ENCODE measurements around the gene RYR3.
"Not testable (repeated sequence)": the region's sequence is repeated elsewhere in the genome, so short reads cannot be mapped to it uniquely, and the experiment has no call there.

Gene RYR3

GRCh38 chr15:33768670-33769190 is 458.0 kb downstream of the RYR3 start:
- no peak for DNase-seq (ENCODE audit: low read depth in 2 of 2)

GRCh38 chr15:33773969-33774368 is 463.2 kb downstream of the RYR3 start:
- DNase-seq (ENCODE audit: low read depth in 2 of 2), result no peak

DNA sequence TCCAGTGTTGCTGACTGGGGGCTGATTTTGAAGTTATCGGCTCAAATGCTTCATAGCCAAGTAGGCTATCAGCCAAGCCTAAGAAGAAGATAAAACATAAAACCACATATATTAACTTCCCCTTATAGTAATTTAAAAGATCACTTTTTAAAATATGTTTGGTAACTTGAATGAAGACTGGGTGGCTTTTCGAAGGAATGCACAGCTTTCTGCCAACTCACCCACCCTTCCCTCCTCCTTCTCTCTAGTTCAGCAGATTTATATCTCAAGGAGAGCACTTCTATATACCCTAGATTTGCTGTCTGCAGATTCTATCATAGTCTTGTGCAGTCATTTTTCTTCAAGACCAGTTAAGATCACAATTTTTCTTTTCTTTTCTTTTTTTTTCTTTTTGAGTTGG is 468.1 kb downstream of the RYR3 start:
- no peak for DNase-seq (ENCODE audit: low read depth in 2 of 2)

- DNase-seq (ENCODE audit: low read depth in 2 of 2), result no peak
Measured at GRCh38 chr15:33780011-33780768, 469.4 kb downstream of the RYR3 start.

DNA sequence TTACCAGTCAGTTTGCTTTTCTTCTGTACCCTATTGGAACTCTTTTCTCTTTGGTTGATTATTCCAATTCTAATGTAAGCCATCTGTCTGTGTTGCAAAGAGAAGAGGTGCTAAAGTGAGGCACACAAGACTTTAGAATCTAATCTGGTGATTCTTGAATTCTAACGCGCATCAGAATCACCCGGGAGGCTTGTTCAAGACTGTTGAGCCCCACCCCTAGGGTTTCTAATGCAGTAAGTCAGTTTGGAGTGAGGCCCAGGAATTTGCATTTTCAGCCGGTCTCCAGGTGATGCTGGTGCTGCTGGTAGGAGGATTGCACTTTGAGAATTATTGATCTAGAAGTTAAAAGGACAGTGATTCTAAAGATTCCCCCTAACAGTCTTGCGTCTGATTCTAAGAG is 472.2 kb downstream of the RYR3 start:
- no peak for DNase-seq (ENCODE audit: low read depth in 2 of 2)

DNA sequence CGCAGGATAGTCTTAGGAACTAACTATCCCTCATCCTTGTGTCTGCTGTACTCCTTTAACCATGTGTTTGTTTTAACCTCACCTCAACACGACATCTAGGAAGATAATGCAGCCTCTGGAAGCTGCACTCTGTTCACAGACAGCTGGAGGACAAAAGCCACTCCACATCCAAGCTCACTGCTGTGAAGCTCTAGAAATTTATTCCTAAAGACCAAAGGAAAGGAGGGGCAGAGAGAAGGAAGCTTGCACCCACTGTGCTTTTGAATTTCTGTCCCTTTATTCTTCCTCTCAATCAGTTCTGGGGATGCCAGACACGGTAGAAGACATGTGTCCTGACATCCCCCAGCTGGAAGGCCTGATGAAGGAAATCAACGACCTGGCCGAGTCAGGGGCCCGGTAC is 474.6 kb downstream of the RYR3 start:
- no peak for DNase-seq (ENCODE audit: low read depth in 2 of 2)

DNA sequence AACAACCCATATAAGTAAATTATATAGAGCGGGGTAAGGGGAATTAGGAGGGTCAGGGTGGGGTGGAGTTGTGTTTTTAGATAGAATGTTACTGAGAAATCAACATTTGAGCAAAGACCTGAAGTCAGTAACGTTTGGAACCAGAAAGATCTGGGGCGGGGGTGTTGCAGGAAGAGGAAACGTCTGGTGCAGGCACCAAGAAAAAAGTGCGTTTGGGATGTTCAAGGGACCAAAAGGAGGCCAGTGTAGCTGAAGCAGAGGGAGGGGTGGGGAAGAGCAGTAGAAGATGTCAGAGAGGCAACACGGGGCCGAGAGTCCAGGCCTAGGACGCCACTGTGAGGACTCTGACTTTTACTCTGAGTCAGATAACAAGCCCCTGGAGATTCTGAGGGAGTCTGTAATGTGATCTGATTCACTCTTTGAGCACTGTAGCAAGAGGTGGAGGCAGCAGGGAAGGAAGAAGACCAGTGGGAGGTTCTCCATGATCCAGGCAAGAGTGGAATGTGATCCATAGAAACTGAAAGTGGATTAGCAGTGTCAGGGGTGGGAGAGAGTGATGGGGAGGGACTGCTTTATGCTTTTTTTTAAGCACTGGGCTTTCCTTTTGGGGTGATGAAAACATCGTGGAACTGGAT is 478.3 kb downstream of the RYR3 start:
- no peak for DNase-seq (ENCODE audit: low read depth in 2 of 2)

GRCh38 chr15:33794453-33794852 is 483.7 kb downstream of the RYR3 start:
- no peak for DNase-seq (ENCODE audit: low read depth in 2 of 2)

- no peak for DNase-seq (ENCODE audit: low read depth in 2 of 2)
Measured at GRCh38 chr15:33795070-33795469, 484.3 kb downstream of the RYR3 start.

GRCh38 chr15:33797651-33798050 is 486.9 kb downstream of the RYR3 start:
- DNase-seq (ENCODE audit: low read depth in 2 of 2), result no peak

DNA sequence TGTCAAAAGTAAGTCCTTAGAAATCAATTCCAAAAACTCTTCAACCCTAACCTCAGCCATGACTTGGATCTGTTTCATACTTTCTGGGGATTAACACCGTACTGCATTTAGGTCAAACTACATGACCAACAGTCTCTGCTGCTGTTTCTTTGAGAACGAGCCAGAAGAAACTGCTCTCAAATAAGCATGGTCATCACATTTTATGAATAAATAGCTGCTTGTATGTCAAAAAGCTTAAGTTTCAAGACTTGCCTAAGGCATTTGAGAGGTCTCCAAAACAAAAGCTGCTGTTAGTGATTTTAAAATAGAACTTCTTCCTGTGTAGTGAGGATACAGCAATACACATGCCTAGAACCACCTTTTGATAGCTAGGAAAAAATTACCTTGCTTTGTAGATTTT is 491.2 kb downstream of the RYR3 start:
- DNase-seq (ENCODE audit: low read depth in 2 of 2), result no peak

DNA sequence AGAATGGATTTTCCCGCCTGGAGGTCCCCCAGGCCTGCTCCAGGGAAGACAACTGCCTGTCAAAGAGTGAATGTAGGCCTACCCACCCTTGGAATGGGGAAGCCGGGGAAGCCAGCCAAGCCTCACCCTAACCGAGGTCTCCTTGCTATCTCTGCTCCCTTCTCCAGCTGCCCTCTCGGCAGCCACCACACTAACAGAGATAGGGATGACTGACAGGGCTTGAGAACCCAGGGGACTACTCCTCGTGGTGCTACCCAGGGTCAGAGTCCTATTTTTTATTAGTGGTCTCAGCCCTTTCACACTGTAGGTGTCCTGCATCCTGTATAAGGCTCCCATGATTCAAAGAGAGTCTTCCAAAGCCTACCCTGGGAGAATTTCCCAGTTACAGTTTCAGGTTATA is 496.9 kb downstream of the RYR3 start:
- DNase-seq (ENCODE audit: low read depth in 2 of 2), result no peak

GRCh38 chr15:33808720-33809457 is 498.1 kb downstream of the RYR3 start:
- DNase-seq (ENCODE audit: low read depth in 2 of 2), result no peak

DNA sequence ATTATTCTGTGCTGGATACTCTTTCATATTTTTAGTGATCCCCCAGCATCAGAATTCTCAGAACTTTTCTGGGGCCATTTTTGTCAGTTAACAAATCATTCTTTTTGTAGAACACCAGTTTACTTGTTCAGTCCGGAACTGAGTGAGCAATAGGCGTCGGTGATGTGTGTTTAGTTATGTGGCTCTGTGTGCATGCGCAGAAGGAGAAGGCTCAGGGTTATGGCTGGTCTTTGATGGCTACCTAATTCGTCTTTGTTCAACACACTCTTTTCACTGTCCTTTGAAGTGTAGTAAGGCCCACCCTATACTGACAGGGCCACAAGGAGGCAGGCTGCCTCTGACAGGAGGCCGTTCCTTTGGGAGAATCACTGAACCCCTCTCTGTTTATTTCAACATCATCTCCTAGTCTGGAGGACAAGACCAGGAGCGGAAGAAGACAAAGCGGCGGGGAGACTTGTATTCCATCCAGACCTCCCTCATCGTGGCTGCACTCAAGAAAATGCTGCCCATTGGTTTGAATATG is 499.4 kb downstream of the RYR3 start:
- DNase-seq (ENCODE audit: low read depth in 2 of 2), result no peak

DNA sequence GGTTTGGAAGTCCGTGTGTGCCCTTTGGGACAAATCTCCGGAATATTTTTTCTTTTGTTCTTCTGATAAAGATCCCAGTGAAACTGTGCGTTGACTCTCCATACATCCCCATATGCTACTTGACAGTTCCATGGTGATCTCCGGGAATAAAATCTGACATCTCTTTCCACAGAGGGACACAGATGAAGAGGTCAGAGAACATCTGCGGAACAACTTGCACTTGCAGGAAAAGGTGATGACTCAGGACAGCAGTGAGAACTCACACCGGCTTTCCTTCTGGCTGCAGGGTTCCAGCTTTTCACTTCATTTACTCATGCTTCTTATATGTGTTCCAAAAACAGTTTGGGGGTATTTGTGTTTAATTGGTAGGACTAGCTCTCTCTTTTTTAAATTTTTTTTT is 500.0 kb downstream of the RYR3 start:
- no peak for DNase-seq (ENCODE audit: low read depth in 2 of 2)

GRCh38 chr15:33813891-33814290 is 503.1 kb downstream of the RYR3 start:
- DNase-seq (ENCODE audit: low read depth in 2 of 2), result no peak

GRCh38 chr15:33819499-33819898 is 508.7 kb downstream of the RYR3 start:
- DNase-seq (ENCODE audit: low read depth in 2 of 2), result not testable (repeated sequence)

GRCh38 chr15:33822479-33822878 is 511.7 kb downstream of the RYR3 start:
- no peak for DNase-seq (ENCODE audit: low read depth in 2 of 2)

GRCh38 chr15:33823119-33823518 is 512.4 kb downstream of the RYR3 start:
- no peak for DNase-seq (ENCODE audit: low read depth in 2 of 2)

GRCh38 chr15:33825453-33825852 is 514.7 kb downstream of the RYR3 start:
- no peak for DNase-seq (ENCODE audit: low read depth in 2 of 2)

DNA sequence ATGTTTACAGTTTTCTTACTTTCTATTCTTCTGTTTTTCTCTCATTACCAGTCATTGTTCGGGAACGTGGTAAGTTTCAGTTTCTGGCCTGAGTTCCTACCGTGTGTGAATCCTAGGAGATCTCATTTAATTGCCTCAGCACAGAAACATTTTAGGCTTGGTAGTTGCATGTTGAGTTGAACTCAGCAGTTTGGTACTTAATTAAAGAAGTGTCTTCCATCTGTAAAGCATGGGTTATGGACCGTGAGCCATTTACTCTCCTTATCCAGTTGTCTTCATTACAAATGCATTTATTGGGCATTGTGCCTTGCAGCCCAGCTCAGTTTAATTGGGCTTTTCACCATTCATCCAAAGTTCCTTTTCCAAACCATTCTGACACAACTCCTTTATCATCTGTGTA is 515.4 kb downstream of the RYR3 start:
- no peak for DNase-seq (ENCODE audit: low read depth in 2 of 2)

DNA sequence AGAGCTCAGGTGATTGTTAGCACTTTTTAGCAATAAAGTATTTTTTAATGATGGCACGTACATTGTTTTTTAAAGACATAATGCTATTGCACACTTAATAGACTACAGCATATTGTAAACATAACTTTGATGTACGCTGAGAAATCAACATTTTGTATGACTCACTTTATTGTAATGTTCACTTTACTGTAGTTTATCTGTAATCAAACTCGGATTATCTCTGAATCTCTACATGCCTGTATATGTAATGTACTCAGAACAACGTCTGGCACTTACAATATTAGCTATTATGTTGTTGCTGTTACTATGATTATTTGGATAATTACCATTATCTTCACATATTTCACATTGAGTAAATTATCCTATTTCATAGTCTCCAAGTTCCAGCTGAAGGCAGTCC is 519.6 kb downstream of the RYR3 start:
- no peak for DNase-seq (ENCODE audit: low read depth in 2 of 2)
